MV-4-11 (cell line): ENCODE data around the gene GPR176.
A peak's percentile ranks its signal among the peaks of the same experiment; 100 is the strongest.

Source experiments
- DNase-seq: peaks from one replicate; lab custom pipeline; 2025; lab: John Stamatoyannopoulos, UW

GPR176 gene

DNA sequence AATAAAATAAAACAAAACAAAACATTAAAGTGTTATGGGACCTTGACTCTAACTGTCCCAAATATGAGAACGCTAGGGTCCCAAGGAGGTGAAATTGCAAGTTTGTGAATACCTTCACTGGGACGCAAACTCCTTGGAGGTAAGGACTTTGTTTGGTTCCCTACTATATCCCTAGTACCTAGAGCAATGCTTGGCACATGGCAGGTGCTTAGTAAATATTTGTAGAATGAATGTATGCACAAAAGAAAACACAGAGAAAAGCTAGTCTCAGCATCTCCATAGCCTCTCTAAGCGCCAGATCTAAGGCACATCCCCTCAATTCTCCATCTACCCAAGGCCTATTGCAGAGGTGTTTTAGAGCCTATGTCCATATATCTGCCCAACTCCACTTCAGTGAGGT is 30.5 kb downstream of the GPR176 start:
- DNase-seq, result no peak

DNA sequence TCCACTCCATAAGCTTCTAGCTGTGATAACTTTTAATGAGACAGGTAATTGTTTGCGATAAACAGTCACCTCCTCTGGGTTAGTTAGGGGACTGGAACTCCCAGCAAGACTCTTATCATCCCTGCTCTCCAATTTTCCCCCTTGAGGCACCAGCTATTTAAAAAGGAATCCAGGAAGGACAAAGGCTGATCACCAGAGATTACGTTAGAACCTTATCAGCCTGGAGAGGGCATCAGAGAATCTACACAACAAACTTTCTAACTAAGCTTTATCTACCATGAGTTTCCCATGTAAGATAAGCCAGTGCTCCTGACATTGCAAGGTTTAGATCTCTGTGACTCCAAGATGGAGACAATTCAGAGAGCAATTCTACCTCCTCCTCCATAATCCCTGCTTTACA is 31.3 kb downstream of the GPR176 start:
- DNase-seq, result no peak

DNA sequence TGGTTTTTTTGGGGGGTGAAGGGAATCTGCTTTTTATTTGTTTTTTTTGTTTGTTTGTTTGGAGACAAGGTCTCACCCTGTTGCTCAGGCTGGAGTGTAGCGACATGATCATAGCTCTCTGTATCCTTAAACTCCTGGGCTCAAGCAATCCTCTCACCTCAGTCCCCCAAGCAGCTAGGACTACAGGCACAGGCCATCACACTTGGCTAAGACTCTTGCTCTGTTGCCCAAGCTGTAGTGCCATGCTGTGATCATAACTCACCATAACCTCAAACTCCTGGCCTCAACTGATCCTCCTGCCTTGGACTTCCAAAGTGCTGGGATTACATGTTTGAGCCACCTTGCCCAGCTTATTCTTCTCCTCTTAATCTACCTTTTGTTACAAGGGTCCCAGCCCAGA is 31.8 kb downstream of the GPR176 start:
- DNase-seq, result no peak

DNA sequence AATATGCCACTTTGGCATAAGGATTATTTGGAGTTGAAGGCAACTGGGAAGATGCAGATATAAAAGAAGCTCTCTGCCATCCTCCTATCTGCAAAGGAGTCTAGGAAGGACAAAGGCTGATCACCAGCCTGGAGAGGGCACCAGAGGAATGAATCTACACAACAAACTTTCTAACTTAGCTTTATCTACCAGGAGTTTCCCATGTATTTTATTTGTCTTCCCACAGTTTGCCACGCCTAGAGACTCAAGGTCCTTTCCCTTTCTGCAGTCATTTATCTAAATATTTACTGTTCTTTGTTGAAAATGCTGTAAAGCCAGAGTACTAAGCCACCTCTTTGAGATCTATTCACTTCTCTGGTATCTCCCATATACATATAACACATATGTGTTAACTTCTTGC is 32.2 kb downstream of the GPR176 start:
- DNase-seq, result peak; percentile 14

DNA sequence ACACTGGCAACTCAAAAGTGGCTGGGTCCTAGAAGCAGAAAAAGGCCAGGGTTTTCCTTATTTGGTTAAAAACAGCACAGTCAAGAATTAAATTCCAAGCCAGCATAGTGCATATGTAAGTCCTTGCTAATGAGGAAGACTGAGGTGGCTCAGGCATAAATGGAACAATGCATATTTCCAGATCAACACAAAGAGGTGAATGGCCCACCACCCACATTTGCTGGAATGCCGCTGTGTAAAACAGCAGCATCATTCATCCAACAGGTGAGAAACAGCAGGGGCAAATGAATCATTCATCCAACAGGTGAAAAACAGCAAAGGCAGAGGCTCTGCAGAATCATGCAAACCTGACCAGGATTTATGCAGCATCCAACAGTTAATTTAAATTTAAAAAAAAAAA is 32.9 kb downstream of the GPR176 start:
- no peak for DNase-seq

DNA sequence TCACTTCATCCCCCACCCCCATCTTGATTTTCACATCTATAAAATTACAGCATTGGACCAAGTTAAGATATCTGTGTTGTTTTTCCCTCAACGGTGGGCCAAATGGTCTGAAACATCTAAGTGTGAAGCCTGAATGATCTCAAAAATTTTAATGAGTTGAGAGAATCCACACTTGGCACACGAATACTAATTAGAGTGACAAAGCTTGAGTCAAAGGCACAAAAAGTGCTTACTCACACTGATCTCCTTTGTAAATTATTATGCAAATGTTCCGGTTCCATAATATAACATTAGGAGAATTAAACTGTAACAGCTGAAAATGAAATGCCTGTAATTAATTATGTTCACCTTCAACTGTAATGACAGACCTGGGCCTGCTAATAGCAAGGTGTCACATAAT is 33.6 kb downstream of the GPR176 start:
- no peak for DNase-seq

DNA sequence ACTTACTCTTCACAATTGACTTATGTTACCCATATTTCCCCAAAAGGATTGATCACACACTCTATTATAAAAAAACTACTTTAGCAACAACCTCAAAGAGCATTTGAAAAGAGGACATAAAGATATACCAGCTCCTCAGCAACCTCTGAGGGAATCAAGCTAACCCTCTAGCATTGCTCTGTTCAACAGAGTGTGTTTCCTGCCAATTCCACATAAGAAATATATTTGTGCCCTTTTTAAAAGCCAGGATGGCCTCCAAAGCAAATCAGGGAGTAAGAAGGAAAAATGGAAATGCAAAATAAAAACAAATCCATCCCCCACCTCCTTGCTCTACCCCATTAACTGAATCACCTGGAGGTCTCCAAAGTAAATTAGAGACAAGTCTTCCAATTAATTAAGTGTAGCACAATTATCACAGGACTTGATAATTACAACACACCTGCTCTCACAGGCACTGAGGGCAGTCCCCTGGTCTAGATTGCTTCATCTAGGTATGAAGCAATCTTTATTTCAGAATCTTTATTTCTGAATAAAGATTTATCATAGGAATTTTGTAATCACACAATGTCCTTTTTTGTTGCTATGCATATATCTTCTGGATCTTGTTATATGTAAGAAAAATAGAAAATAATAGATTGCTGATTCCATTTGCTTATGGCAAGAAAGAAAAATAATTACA is 34.8 kb downstream of the GPR176 start:
- DNase-seq, result no peak

DNA sequence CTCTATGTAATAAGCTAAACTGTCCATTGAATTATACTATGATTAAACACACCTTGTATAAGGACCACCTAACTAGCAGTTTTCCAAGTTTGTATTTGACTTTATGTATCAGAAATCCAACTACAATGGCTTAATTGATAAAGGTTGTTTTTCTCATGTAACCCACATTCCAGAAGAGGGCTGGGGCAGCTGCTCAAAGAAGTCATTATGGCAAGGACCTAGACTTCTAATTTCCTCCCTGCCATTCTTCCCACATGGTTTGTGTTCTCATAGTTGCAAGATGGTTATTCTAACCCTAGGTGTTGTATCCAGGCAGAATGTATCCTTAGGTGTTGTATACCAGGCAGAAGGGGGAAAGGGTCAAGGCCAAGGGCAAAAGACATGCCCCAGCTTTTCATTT is 35.7 kb downstream of the GPR176 start:
- DNase-seq, result no peak

DNA sequence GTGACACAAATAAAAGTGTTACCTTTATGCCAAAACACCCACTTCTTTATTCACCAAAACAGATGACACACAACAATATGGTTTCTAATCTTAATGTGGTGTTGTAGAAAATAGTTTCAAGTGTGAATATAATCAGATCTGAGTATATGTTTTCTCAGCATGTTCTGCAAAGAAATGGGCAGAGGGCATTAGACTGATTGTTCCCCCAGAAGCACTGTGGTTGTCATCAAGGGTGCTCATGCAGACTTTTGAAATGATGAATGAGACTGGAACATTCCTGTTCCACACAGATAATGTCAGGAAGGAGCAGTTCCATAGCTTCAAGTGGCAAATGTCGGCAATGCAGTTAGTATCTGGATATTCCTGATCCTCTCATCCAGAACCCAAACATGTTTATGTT is 37.5 kb downstream of the GPR176 start:
- DNase-seq, result no peak

DNA sequence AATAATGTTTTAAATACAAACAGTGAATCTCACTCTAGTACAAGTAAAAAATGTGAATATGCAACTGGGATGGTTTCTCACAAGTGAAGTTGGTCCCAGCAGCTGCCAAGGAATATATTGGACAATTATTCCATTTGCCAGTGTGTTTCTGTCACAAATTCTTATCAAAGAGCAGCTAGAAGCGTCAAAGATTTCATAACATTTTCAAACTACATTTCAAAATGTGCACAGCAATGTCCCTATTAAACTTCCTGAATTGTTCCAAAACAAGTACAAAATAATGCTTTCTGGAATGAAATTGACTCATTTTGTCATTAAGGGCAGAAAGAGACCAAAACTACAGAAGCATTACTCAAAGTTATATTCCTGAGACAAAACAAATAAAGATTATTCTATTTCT is 38.3 kb downstream of the GPR176 start:
- DNase-seq, result no peak

DNA sequence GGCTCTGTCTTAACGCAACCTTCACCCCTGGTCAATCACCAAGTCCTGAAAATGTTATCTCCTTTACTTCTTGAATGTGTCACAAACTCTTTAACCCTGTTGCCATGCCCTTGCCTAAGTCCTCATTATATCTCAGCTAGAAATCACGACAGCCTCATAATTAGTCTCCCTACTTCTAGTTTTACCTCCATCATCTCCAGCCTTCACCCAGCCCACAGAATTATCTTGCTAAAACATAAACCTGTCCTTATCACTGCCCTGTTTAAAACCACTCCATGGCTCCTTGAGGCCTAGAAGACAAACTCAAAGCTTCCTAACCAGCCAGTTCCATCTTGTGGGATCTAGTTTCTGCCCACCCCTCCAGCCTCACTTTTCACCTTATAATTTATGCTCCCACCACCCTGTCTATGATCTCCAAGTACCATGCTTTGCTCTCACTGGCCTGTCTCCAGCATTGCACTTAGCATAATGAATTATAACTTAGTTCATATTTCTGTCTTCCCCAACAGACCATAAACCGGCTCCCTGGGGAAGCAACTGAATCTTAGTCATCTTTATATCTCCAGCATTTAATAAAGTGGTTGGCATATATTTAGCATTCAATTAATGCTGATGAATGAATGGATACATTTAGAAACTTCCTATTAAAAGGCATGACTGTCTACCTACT is 39.2 kb downstream of the GPR176 start:
- DNase-seq, result no peak

DNA sequence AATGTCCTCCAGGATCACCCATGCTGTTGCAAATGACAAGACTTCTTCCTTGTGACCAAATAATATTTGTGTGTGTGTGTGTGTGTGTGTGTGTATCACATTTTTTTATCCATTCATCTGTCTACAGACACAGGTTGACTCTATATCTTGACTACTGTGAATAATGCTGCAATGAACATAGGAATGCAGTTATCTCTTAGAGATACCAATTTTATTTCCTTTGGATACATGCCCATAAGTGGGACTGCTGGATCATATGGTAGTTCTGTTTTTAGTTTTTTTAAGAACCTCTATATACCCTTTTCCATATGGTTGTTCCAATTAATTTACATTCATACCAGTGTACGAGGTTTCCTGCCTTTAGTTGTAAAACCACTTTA is 41.7 kb downstream of the GPR176 start:
- no peak for DNase-seq

DNA sequence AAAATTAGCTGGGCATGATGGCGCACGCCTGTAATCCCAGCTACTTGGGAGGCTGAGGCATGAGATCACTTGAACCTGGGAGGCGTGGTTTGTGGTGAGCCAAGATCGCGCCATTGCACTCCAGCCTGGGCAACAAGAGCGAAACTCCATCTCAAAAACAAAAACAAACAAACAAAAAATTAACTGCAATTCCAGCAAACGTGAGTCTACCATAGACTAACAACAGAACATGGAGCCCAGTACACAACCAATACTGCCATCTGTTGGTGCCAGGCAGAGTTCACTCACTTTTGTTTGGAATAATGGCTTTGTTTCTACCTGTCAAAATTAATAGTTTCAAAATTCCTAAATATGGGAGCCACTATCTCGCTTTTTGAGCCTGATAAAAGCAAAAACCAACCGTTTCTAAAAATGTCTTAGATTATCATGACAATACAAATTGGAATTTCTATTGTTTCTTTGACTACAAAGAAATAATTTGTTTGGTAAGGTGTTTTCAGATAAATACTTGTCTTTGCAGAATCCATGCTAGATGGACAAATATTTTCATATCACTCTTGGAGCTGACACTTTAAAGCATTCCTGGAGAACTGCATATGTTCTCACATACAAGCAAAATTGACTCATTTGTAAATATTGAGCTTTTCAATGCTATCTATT is 45.0 kb downstream of the GPR176 start:
- peak; percentile 35 for DNase-seq

DNA sequence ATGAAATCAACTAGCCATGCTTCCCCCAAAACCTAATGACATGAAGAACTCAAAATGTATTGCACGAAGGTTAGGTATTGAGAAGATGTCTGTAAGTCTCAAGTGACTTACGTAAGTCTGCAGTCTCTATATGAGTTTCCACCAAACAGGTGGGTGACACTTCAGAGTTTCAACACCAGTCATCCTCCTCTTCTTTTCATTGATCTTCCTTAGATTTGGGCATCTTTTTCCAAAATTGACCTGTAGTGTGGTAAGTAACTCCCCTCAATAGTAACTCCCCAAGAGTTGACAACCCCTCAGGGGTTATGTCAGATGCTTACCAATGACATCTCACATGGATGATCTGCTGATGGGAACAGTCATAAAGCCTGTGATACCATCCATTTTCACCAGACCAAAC is 46.1 kb downstream of the GPR176 start:
- DNase-seq, result no peak

DNA sequence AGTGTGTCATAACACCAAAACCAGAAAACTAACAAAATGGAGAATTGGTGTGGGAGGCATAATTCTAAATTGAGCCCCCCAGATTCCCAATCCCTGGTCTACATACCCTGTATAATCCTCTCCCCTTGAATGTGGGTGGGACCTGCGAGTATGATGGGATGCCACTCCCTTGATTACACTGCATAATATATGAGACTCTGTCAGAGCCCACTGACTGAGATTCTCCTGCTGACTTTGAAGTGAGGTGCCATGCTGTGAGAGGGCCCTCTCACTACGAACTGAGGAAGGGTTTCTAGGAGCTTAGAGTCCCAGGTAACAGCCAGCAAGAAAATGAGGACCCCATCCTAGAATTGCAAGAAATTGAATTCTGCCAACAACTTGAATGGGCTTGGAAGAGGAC is 49.5 kb downstream of the GPR176 start:
- DNase-seq, result no peak

DNA sequence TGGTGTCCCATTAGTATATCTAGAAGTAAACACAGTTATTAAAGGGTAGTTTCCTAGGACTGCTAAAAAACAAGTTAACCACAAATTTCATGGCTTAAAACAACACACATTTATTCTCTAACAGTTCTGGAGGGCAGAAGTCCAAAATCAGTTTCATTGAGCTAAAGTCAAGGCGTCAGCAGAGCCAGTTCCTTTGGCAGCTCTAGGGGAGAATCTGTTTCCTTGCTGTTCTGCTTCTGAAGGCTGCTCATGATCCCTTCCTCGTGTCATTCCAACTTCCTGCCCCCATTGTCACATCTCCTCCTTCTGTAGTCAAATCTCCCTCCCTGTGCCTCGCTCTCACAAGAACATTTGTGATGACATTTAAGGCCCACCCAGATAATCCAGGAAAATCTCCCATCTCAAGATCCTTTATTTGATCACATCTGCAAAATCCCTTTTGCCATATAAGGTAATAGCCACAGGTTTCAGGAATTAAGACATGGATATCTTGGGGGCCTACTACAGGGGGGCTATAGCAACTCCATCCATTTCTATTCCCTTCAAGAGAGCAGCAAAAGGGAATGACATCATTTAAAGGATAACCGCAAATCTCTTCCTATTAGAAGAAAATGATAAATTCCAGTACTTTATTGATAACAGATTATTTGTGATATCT is 50.1 kb downstream of the GPR176 start:
- no peak for DNase-seq

DNA sequence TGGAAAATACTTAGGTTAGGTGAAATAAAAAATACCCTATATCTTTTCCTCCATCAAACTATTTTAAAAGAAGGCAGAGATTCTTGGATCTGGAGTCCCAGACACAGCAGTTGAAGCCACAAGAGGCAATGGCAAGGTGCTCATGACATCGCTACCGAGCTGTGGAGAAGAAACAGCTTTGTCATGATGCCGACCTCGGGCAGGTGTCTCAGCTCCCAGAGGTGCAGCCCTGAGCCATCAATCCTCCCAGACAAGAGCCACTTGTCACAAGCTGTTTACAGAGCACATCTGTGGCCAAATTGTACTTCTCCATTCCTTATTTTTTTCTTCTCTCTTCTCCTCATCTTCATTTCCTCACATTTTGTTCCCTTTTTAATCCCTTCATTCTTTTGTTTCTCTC is 50.8 kb downstream of the GPR176 start:
- no peak for DNase-seq

DNA sequence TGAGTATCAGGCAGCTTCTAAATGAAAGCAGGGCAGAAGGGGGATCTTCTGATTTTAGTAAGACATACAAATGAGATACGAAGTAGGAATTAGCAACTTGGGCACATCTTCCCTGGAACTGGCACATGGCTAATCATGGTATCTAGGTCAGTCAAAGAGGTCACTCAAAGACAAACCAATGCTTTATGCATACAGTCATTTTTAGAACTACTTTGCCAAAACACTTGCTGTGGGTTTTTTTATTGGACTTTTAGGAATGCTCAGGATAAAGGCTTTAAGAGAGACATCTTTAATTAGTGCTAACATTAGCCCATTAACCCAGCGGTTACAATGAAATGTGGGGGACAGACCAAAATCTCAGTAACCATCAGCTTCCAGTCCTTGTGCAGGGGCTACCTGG is 51.7 kb downstream of the GPR176 start:
- no peak for DNase-seq

DNA sequence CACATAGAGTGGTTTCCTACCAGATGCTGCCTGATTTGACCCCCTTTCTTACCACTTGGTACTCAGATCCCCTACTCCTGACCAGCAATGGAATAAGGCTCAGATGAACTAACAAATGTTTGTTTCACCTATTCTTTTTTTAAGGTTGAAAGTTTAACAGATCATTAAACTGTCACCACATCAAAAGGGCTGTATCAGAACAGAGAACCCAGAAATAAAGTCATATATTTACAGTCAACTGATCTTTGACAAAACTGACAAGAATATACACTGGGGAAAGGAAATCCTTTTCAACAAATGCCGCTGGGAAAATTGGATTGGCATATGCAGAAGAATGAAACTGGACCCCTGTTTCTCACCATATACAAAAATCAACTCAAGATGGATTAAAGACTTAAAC is 56.0 kb downstream of the GPR176 start:
- no peak for DNase-seq

DNA sequence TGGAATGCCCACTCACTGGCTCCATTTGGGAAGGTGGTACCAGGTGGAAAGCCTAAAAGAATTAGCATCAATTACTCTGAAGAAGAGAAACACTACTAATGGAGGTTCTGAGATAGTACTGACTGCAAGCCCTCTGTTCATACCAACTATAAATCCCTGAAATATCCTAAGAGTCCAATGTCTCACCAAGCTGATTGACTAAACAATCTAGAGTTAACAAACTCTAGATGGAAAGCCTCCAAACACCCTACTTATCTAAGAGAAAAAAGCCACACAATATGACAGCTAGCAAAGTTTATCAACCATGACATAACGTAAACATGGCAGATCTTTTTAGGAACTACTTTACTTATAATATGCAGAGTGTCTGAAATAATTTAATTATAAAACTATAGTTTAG is 59.2 kb downstream of the GPR176 start:
- no peak for DNase-seq

DNA sequence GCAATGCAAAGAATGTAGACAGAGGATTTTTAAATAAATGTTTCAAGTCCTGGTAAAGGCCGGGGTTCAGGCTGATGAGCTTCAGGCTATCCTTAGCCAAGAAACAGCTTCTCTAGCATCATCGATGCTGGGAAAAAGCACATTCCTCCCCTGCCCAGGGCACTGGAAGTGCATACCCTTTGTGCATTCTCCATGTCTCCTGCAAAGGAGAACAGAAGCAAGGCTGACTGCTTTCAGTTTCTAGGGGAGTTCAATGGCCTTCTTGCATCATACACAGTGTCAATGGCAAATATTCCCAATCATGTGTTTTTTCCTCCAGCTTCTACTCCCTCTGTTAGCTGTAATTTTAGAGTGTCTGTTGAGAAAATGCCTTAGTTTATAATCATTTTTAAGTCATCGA is 59.9 kb downstream of the GPR176 start:
- DNase-seq, result no peak

DNA sequence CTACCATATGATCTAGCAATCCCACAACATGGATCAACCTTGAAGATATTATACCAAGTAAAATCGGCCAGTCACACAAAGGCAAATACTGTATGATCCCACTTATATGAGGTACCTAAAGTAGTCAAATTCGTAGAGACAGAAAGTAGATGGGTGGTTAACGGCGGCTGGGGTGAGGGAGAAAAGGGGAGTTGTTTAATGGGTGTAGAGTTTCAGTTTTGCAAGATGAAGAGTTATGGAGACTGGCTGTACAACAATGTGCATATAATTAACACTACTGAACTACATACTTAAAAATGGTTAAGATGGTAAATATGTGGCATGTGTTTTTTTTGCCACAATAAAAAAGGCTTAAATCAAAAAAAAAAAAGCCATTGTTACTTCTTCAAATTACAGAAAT is 60.4 kb downstream of the GPR176 start:
- DNase-seq, result no peak

DNA sequence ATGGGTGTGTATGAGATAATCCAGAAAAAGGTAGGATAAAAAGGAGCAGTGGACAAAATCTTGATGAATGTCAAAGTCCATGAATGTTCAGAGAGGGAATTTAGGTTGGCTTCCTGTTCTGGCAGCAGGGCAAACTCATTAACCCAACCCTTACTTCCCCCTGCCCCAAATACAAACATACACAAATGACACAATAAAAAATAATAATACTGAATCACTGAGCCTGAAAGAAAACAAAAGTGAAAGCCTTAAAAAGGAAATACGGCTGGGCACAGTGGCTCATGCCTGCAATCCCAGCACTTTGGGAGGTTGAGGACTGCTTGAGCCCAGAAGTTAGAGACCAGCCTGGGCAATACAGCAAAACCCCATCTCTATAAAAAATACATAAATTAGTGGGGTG is 62.9 kb downstream of the GPR176 start:
- no peak for DNase-seq
